ENCODE data around the gene AQR.
"Not testable (repeated sequence)": the region's sequence is repeated elsewhere in the genome, so short reads cannot be mapped to it uniquely, and the experiment has no call there.

- TF ChIP-seq MAX (IDR thresholded peaks at IDR 0.05); CREB1 (IDR thresholded peaks at IDR 0.05); EZH2 (IDR thresholded peaks at IDR 0.05; ENCODE audit: low read depth, low read length, severe bottlenecking); CTCF (IDR thresholded peaks at IDR 0.05; ENCODE audit: control extremely low read depth in 1 of 3, insufficient read depth in 1 of 3, low read depth in 1 of 3, low read length in 3 of 3); POLR2A (IDR thresholded peaks at IDR 0.05; ENCODE audit: control extremely low read depth in 1 of 2, low read depth in 2 of 2, low read length in 2 of 2); RAD21 (IDR thresholded peaks at IDR 0.05 in 1 of 2, conservative IDR thresholded peaks at IDR 0.05 in 1 of 2; ENCODE audit: low read depth in 2 of 2, low read length in 2 of 2); ASH2L (IDR thresholded peaks at IDR 0.05; ENCODE audit: low read length); POLR2AphosphoS5 (IDR thresholded peaks at IDR 0.05; ENCODE audit: low read depth, low read length); EP300 (IDR thresholded peaks at IDR 0.05; ENCODE audit: borderline replicate concordance in 1 of 2, low read depth in 2 of 2, low read length in 2 of 2); SUZ12 (IDR thresholded peaks at IDR 0.05; ENCODE audit: low read length); TAF1 (IDR thresholded peaks at IDR 0.05; ENCODE audit: low read depth, low read length): not testable (repeated sequence)
Measured at GRCh38 chr15:34812868-34813365, 156.6 kb downstream of the AQR start.
